GM21381 (cell line): ENCODE data around the gene EDEM1.

Experiments used
- ATAC-seq: cut with Tn5 transposase; IDR thresholded peaks from one replicate; pipeline ENCODE4 v1.9.1; 2021; ENCODE audit warnings: mild to moderate bottlenecking, moderate library complexity; ENCODE audit not compliant: unreplicated experiment

Gene EDEM1

GRCh38 chr3:5198313-5198677 is 10.8 kb downstream of the EDEM1 start:
- no peak for ATAC-seq

GRCh38 chr3:5198986-5199731 is 11.7 kb downstream of the EDEM1 start:
- peak; percentile 32 for ATAC-seq

GRCh38 chr3:5201536-5201935 is 14.0 kb downstream of the EDEM1 start:
- no peak for ATAC-seq

GRCh38 chr3:5202222-5202621 is 14.7 kb downstream of the EDEM1 start:
- no peak for ATAC-seq

DNA sequence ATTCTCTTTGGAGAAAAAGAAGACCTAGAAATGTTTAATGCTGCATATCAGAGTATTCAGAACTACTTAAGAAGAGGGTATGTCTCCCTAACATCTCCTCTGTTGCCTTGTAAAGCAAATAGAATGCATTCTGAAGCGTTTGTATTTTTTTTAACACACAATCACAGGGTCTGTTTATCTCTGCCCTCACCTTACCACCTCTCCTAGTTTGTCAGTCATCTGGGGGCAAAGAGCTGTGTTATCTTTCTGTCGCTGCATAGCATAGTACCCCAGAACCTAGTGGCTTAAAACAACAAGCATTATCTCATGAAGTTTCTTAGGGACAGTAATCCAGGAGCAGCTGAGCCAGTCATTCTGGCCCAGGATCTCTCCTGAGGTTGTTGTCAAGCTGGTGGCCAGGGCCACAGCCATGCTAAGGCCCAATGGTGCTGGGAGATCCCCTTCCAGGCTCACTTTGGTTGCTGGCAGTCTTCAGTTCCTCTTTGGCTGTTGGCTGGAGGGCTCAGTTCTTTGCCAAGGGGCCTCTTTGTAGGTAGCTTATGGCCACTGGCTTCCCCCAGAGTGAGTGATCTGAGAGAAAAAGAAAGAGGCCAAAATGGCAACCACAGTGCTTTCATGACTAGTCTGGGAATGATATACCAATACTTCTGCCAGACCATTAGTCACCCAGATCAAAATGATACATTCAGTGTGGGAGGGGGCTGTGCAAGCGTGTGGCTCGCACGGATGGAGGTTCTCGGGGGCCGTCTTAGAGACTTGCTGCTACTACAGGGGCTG is 17.8 kb downstream of the EDEM1 start:
- ATAC-seq, result peak; percentile 99

DNA sequence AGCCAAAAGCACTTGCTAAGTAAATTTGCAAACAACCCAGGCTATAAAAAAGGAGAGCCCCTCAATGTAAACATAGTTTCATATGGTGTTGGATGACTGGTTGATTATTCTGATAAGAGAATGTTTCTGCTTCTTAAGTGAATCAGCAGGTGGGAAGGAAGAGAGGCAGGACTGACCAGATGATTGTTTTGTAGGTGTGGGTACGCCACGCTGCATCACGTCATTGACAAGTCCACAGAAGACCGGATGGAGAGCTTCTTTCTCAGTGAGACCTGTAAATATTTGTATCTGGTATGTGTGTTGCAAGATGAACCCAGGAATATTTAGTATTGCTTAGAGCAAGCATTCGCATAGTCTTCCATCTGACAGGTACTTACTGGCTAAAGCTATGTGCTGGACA is 23.4 kb downstream of the EDEM1 start:
- ATAC-seq, result no peak

DNA sequence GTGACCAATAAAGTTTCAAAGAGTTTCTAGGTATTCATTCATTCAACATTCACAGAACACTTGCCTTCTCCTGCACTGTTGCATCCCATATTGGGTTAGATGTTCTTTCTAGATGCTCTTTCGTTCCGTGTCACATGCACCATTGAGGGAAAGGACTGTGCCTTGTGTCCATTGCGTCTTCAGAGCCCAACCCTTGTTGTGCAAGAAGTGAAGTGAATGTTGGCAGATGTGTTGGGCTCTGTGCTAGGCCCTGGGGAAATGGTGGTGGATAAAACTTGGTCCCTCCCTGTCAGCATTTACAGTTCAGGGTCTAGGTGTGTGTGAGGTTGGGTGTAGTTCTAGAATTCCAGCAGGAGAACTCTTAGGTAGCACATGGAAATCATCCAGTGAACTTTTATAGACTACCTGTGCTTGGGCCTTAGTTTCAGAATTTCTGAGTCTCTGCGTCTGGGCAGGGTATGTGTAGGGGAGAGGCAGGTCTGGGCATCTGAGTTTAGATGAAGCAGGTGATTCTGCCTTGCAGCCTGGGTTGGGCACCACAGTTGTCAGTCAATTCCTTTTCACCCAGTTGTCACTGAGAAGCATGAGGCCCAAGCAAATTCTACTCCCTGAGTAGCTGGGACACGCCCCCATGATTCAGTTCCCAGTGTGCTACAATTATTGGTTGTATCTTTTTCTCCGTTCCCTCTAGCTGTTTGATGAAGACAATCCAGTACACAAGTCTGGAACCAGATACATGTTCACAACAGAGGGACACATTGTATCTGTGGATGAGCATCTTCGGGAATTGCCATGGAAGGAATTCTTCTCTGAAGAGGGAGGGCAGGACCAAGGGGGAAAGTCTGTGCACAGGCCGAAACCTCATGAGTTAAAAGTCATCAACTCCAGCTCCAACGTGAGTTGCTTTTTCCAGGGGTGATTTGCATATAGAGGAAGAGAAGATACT is 25.4 kb downstream of the EDEM1 start:
- ATAC-seq, result no peak

GRCh38 chr3:5213574-5213966 is 26.1 kb downstream of the EDEM1 start:
- no peak for ATAC-seq

- ATAC-seq, result no peak
These were observed 26.8 kb downstream of the EDEM1 start for GRCh38 chr3:5214352-5214751.

GRCh38 chr3:5217824-5218595 is 30.5 kb downstream of the EDEM1 start:
- no peak for ATAC-seq

GRCh38 chr3:5218815-5219214 is 31.3 kb downstream of the EDEM1 start:
- no peak for ATAC-seq

DNA sequence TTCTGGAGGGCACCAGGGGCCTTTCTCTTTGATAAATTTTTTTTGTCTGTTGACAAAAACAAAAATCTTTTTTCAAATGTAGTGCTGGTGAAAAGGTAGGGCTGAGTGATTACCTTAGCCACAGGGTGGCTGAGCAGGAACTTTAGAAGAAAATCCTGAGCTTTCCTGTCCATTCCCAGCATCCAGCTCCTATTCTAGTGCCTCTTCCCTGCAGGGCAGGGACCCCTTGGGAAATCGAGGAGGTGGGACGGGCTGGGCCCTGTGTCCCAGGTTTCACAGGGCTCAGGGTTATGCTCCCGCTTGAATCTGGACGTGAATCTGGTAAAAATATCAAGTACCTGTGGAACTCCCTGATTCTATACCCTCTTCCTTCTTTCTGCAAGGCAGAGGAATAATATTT is 31.7 kb downstream of the EDEM1 start:
- no peak for ATAC-seq

GRCh38 chr3:5220193-5220592 is 32.7 kb downstream of the EDEM1 start:
- no peak for ATAC-seq

GRCh38 chr3:5220667-5221431 is 33.3 kb downstream of the EDEM1 start:
- ATAC-seq, result no peak

- no peak for ATAC-seq
These were observed 34.2 kb downstream of the EDEM1 start for GRCh38 chr3:5221701-5222100.

- no peak for ATAC-seq
These were observed 34.9 kb downstream of the EDEM1 start for GRCh38 chr3:5222283-5223005.

DNA sequence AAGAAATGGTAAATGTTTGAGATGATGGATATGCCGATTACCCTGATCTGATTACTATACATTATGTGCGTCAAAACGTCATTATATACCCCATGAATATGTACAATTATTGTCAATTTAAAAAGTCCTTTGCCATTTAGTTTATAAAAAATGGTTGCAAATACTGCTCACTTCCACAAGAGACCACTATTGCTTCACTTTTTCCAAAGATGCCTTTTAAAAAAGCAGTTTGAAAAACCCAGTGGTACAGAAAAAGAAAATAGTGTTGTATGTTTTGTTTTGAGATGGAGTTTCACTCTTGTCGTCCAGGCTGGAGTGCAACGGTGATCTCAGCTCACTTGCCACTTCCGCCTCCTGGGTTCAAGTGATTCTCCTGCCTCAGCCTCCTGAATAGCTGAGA is 39.3 kb downstream of the EDEM1 start:
- ATAC-seq, result no peak

- ATAC-seq, result no peak
These were observed 40.3 kb downstream of the EDEM1 start for GRCh38 chr3:5227812-5228211.

DNA sequence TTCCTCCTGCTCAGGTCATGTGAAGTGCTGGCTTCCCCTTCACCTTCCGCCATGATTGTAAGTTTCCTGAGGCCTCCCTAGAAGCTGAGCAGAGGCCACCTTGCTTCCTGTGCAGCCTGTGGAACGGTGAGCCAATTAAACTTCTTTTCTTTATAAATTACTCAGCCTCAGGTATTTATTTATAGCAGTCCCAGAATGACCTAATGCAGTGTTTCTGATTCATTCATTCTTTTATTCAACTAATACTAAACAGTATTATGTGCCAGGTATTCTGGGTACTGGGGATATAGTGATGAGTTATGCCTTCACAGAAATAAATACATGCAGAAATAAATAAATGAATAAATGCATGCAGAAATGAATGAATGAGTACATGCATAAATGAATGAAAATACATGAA is 41.9 kb downstream of the EDEM1 start:
- no peak for ATAC-seq
